ENCODE measurements around the gene SNAP29. TPM values are rescaled to one million over a fixed set of nuclear protein-coding genes. Genes with fewer than 3 reads are reported as not detected.

The SNAP29 gene
- total RNA-seq, 2 experiments from 2014 or later = 20.0 to 22.6 TPM

DNA sequence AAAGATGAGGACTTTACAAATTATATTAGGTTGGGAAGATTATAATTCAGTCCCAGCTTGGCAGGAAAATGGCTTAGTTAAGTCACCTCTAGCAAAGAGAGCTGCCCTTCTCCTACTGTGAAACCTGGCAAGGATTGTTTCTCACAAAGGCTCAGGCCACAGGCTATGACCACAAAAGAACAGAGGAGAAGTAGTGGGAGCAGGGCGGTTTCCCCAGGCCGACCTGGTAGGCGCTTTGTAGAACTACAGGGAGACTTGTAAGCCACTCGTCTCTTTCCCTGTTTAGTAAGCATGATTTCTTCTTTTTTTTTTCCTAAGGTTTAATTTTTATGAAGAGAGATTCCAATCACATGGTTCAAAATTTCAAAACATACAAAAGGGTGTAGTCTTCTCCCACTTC lies 4.6 kb downstream of the SNAP29 start:
- ChIA-PET CTCF (no interaction called here), POLR2A (no interaction called here)
- H3K9me3 Mint-ChIP-seq = no peaks in the 10 kb centered on the region
- no peak for ATAC-seq
- no peak for TF ChIP-seq CTCF (IDR thresholded peaks at IDR 0.05)
- no peak overlapping the region for H3K27ac Mint-ChIP-seq
- DNase-seq = no peak
- no peaks in the 10 kb centered on the region for H3K27me3 Mint-ChIP-seq
- intact Hi-C loops (cut with micrococcal nuclease) = no loop called here
- peaks cover 32% of the 10 kb centered on the region for H3K4me1 Mint-ChIP-seq (ENCODE audit: low read depth)
- H3K36me3 Mint-ChIP-seq (ENCODE audit: low read depth) = peaks cover 12% of the 10 kb centered on the region
- H3K4me3 Mint-ChIP-seq = no peak overlapping the region

DNA sequence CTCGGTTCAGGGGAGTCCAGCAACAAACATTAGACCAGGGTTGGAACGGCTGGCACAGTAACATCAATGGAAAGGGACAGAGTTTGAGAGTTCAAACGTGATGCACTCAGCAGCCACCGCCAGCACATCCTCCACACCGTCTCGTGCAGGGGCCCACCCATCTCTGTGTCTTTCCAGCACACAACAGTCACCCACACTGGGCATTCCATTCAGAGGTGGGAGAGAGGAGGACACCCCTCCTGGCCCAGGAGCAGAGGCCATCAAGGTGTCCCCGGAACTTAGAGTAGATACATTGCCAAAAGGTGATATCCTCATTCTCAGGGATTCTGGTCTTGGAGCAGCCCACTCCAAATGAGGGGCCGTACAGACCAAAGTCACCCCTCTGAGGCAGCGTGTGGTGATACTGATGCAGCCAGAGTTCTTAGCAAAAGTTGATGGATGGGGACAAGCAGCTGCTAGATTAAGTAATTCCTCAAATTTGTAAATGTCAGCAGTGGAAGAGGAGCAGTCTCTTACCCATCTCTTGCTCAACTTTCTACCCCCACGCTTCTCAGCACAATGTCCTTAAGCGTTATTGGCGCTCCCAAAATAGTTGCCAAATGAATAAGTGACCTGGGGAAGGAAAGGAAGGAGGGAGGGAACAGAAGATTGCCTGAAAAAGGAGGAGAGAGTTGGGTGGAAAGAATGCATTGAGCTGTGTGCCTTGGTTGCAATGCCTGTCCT lies 5.5 kb downstream of the SNAP29 start:
- DNase-seq = no peak
- Mint-ChIP-seq H3K4me1 (ENCODE audit: low read depth) (peaks cover 31% of the 10 kb centered on the region), H3K27ac (no peak overlapping the region), H3K9me3 (no peaks in the 10 kb centered on the region), H3K27me3 (no peaks in the 10 kb centered on the region), H3K36me3 (ENCODE audit: low read depth) (peaks cover 12% of the 10 kb centered on the region), H3K4me3 (no peak overlapping the region)
- ChIA-PET POLR2A (no interaction called here), CTCF (no interaction called here)
- intact Hi-C loops (cut with micrococcal nuclease) = no loop called here
- TF ChIP-seq CTCF (IDR thresholded peaks at IDR 0.05) = no peak
- no peak for ATAC-seq

DNA sequence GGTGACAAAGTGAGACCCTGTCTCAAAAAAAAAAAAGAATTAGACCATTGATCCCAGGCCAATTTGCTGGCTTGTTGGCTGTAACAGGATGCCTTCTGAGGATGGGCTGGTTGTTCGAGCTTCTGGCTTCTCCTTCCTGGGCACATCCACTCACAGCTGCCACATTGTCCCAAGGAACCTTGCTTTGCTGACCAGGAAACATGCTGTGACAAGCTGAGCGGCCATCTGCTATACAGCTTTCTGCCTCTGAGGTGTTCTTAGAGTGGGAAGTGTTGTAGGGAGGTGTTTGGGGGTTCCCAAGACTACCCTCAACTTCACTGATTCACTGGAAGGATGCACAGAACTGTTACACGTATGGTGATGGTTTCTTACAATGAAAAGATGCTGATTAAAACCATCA lies 6.5 kb downstream of the SNAP29 start:
- ChIA-PET CTCF (no interaction called here), POLR2A (no interaction called here)
- DNase-seq = no peak
- H3K9me3 Mint-ChIP-seq = no peaks in the 10 kb centered on the region
- no peak overlapping the region for H3K4me3 Mint-ChIP-seq
- H3K27me3 Mint-ChIP-seq = no peaks in the 10 kb centered on the region
- no peak for TF ChIP-seq CTCF (IDR thresholded peaks at IDR 0.05)
- ATAC-seq = no peak
- H3K36me3 Mint-ChIP-seq (ENCODE audit: low read depth) = peaks cover 11% of the 10 kb centered on the region
- intact Hi-C loops (cut with micrococcal nuclease) = no loop called here
- H3K27ac Mint-ChIP-seq = no peak overlapping the region
- peaks cover 25% of the 10 kb centered on the region for H3K4me1 Mint-ChIP-seq (ENCODE audit: low read depth)

GRCh38 chr22:20865875-20866445 lies 7.2 kb downstream of the SNAP29 start:
- POLR2A ChIA-PET = interaction anchor here (1.0 to 1.5 kb wide), 2 partner anchors 8 to 20 kb away, joined by 3 to 4 read pairs; no protein-coding TSS in a partner anchor
- no peak overlapping the region for H3K4me3 Mint-ChIP-seq
- intact Hi-C loops (cut with micrococcal nuclease) = no loop called here

More at GRCh38 chr22:20865875-20866445, 7.2 kb downstream of the SNAP29 start:
- ATAC-seq (no peak), DNase-seq (no peak)
- Mint-ChIP-seq H3K27ac (no peak overlapping the region), H3K4me1 (ENCODE audit: low read depth) (peaks cover 19% of the 10 kb centered on the region), H3K9me3 (no peaks in the 10 kb centered on the region), H3K27me3 (no peaks in the 10 kb centered on the region), H3K36me3 (ENCODE audit: low read depth) (peaks cover 11% of the 10 kb centered on the region)
- TF ChIP-seq CTCF (IDR thresholded peaks at IDR 0.05) = no peak
- CTCF ChIA-PET = no interaction called here
